ENCODE results near the gene CD24.
A peak's percentile ranks its signal among the peaks of the same experiment; 100 is the strongest.
"Not testable (repeated sequence)": the region's sequence is repeated elsewhere in the genome, so short reads cannot be mapped to it uniquely, and the experiment has no call there.

The CD24 gene, protein sequence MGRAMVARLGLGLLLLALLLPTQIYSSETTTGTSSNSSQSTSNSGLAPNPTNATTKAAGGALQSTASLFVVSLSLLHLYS
- total RNA-seq = 0 to 0.07 (median 0) reads per million in 3 experiments

DNA sequence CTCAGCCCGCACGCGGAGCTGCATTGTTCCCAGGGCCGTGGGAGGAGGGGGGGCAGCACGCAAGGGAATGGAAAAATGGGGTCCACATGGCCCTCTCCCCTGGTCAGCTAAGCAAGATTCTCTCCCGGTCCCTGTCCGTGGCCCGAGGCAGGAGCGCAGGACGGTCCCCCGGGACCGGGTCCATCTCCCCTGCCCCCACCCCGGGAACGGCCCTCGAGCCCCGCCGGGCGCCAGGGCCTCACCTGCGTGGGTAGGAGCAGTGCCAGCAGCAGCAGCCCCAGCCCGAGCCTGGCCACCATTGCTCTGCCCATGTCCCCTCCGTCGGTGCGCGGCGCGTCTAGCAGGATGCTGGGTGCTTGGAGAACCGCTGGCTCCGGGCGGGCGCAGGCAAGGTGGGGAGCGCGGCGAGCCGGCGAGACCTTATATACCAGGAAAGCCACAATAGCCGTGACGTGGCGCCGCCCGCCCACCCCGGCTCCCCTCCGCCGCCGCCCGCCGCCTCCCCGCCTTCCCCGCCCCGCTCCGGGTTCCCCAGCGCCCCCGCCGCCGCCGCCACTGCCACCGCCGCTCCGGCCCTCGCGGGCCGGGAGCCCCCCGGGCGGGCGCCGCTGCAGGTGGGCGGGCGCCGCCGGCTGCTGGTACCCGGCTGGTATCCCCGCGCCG is at the start of gene CD24:
TSS of gene CD24 (minus strand) at position 394 of the 663 bp plus-strand sequence. CDS start at position 311, 83 bp downstream.
- no peak for DNase-seq

DNA sequence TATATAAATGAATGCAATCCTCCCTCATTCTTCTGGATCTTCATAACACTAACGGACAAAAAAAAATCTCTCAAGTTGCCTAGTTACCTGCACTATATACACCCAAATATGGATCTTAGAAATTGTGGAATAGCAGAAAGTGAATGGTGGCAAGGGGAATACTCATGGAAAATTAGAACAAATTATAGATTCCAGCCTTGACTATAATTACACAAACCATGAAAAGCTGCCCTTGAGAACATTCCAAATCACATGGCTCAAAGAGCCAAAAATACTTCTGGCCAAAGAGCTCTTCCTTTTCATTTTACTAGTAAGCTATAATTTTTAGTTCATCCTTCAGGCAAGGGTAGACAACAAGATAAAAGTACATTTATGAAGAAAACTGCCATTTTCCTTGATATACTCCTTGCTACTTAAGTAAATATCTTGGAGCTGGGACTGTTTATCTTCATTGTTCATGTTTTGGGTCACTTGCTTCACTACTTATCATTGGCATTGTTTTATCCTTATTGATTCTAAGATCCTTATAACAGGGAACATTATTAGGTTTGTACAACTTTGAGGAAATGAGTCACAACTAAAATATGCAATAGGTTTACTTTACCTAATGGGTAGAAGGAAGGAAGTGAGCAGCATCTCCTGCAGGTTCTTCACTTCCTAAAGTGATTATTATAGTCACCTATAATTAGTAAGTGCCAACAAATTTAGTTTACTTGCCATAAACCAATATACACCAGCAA is 47.1 kb upstream of the CD24 start:
- DNase-seq = no peak

DNA sequence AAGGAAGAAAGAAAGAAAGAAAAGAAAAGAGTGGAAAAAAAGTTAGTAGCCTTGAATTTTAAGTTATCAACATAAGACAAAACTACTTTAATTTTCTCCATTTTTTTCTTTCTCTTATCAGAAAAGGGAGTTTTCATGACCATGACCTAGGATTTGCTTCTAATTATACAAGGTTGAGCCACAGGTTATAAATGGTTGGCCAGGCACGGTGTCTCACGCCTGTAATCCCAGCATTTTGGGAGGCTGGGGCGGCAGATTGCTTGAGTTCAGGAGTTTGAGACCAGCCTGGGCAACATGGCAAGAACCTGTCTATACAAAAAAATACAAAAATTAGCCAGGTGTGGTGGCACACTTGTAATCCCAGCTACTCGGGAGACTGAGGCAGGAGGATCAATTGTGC is 45.7 kb upstream of the CD24 start:
- DNase-seq = no peak

DNA sequence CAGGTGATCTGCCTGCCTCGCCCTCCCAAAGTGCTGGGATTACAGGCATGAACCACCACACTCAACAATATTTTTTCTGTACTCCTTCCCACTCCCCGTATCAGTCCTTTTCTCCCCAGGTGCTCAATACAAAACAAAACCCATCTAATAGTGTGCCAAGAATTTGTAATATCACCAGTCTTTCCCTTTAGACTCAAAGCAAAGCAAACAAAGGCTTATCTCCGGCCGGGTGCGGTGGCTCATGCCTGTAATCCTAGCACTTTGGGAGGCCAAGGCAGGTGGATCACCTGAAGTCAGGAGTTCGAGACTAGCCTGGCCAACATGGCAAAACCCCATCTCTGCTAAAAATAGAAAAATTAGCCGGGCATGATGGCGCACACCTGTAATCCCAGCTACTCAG is 45.1 kb upstream of the CD24 start:
- not testable (repeated sequence) for DNase-seq

DNA sequence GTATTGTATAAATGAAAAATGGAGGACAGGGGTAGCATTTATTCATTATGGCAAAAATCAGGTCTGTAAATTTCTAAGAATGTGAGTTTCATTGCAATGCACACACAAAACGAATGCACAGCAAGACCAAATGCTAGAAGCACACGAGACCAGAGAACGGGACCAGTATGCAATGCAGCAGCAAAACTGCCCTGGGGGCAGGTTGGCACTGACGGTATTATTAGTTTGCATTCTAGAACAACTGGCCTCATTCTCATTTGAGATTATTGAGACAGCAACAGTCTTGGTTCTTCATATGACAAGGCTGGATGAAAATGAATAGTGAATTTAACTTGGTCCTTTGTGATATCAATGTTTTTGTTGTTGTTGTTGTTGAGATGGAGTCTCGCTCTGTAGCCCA is 44.5 kb upstream of the CD24 start:
- DNase-seq = no peak

DNA sequence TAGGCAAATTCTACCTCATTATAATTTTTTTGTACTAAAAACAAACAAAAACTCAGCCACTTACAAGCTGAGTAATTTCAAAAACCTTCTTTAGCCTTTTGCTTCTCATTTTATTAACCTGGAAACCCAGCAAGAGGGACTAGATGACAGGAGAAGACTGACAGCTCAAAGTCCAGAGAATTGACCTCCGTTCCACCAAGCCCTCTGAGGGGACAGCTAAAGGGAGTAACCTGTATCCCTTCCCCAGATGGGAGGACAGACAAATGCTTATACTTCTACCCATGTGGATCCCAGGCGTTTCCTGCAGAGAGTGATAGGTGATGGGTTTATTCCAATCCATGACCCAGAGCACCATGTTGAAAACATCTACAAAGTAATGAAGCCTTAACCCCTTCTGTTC is 35.0 kb upstream of the CD24 start:
- no peak for DNase-seq

DNA sequence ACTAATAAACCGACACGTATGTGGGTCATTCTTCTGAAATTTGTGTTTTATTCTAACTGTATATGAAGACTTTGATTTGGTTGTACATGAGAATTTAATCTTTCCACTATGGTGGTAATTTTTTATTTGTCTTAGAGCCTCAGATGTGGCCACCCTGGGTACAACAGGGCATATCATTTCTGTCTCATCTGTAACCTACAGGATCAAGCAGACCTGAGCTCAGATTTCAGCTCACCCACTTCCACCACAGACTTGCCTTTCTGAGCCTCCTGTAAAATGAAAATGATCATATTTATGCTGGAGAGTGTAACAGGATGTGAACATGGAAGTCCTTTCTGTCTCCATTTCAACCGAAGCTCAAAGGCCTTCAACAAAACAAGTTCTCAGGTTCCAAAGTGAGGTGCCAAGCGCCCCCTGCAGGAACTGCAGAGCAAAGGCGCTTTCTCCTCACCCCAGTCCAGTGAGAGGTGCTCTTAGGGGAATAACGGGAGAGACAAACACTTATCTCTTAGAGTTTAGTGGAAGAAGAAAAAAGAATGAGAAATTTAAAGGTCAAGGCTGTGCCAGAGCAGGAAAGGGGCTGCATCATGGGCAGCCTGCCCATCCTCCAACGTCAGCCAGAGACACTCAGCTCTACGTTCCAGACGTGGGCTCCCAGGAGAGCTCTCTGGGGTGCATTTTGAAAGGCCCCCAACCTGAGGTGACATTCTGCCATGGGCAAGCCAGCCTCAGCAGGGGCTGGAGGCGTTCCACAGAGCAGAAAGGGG is 23.0 kb upstream of the CD24 start:
- peak; percentile 28 for DNase-seq

DNA sequence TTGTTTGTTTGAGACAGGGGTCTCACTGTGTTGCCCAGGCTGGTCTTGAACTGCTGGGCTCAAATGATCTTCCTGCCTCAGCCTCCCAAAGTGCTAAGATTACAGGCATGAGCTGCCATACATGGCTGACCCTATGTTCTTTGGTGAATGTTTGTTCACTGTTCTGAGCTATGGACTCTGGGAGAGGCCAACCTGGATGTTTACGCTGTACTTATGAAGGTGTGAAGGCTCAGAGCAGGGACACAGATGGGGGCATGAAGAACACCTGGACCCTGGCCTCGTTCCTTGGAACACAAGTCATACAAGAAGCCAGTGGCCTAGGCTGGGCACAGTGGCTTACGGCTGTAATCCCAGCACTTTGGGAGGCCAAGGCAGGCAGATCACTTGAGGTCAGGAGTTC is 21.1 kb upstream of the CD24 start:
- no peak for DNase-seq

DNA sequence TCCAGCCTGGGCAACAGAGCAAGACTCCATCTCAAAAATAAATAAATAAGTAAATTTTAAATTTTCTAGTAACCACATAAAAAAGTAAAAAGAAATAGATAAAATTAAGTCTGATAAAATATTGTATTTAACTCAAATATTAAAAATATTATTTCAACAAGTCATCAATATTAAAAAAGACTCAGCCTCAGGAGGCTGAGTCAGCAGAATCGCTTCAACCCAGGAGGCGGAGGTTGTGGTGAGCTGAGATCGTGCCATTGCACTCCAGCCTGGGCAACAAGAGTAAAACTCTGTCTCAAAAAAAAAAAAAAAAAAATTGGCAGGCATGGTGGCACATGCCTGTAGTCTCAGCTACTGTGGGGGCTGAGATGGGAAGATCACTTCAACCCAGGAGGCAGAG is 15.2 kb upstream of the CD24 start:
- DNase-seq = not testable (repeated sequence)

DNA sequence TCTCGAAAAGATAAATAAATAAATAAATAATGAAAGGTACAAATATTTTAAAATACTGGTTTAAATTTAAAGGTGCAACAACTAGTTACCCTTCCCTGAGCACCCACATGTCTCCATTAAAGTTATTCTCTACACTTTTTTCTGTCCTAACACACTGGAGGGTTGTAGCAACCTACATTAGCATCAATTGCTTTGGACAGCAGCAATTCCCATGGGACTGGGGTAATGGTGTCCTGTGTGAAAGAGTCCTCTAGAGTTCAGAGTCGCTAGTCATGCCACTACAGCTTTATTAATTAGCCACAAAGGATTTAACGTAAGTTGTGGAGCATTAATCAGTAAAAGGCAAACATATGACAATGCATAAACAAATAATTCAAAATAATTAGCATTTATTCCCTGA is 14.1 kb upstream of the CD24 start:
- no peak for DNase-seq

DNA sequence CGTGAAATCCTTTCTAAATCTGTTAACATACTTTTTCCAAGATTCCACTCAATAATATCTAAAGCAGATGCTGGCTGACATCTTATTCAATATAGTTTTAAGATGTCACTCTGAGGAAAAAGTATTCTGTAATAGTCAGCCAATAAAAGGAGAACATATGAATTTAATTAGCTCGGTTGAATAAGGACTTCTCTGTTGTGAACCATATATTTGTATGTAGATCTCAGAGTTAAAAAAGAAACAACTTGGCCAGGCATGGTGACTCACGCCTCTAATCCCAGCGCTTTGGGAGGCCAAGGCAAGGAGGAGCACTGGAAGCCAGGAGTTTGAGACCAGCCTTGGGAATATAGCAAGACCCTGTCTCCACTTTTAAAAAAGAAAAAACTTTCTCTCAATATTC is 7.4 kb upstream of the CD24 start:
- no peak for DNase-seq

DNA sequence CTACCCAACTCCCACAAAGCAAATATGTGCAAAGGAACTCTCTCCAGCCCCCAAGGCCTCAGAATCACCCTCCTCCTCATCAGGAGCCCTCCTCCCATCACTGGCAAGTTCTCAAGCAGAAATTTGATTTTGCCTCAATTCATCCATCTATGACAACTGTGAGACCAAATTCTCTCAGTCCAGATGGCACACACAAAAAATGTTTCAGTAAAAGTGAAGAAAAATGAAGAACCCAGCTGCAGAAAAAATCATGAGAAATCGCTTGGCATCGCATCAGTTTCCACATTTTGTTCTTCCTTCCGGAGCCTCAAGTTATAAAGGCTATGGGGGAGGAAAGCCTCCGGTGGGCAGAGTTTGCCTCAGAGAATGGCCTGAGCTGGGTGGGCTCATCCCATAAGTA is 6.4 kb upstream of the CD24 start:
- no peak for DNase-seq

DNA sequence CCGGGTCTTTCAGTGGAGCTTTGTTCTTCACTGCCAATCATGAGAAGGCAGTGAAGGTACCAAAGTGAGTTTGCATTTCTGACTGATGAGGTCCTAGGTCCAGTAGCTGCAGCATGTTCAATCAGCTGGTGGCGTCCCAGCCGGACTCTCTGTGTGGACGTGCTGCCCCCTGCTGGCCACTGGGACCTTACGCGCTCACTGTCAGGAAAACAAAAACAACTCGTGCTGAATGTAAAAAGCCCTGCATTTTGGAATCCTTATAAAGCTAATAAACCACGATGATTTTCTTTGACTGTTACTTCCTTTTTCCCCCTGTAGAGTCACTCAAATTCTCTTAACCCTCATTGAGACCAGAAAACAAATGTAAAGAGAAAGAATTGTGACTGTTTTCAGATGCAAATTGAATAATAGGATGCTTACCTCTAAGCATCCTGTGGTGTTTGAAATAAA is 4.9 kb upstream of the CD24 start:
- peak; percentile 61 for DNase-seq

DNA sequence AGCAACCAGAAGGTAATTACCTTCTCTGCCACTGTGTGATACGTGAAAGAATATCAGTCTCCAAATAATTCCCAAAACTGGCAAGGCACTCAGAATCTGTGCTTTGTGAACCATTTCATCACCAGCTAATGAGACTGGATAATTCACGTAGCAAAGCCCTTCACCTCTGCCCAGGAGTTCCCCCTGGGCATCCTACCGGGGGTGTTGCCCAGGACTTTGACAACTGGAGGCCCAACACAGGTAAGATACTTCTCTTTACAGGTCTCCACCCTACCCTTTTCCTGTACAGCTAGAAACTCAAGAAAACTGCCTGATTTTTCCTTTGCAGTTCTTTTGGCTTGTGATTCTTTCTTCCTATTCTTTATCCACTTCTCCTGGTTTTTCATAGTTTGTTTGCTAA is 2.7 kb upstream of the CD24 start:
- no peak for DNase-seq

DNA sequence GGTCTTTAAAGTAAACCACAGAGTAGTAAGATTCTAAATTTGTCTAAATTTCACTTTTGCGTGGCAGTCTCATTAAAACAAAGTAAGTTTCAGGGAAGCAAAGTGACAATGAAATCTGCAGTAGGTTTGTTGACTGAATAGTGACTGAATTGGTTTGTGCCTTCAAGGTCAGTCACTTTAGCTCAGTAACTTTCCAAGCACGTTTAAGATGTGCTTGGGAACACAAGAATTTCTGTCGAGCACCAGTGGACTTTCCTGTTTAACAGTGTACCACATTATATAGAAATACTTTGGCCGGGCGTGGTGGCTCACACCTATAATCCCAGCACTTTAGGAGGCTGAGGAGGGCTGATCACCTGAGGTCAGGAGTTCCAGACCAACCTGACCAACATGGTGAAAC is 1.7 kb upstream of the CD24 start:
- no peak for DNase-seq

DNA sequence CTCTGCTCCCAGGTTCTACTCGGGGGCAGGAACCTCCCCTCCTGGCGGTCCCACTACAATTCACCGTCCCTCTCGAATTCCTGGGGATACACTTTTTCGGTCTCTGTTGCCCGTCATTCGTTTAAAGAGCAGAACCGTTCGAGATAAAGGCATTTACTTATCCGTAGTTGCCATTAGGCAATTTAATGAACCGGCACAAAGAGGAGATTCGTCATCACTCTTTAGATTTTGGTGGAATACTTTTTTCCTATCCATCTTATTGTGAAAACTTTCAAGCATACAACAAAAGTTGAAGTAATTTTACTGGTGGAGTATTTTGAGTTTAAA is 1.2 kb upstream of the CD24 start:
- DNase-seq = no peak

DNA sequence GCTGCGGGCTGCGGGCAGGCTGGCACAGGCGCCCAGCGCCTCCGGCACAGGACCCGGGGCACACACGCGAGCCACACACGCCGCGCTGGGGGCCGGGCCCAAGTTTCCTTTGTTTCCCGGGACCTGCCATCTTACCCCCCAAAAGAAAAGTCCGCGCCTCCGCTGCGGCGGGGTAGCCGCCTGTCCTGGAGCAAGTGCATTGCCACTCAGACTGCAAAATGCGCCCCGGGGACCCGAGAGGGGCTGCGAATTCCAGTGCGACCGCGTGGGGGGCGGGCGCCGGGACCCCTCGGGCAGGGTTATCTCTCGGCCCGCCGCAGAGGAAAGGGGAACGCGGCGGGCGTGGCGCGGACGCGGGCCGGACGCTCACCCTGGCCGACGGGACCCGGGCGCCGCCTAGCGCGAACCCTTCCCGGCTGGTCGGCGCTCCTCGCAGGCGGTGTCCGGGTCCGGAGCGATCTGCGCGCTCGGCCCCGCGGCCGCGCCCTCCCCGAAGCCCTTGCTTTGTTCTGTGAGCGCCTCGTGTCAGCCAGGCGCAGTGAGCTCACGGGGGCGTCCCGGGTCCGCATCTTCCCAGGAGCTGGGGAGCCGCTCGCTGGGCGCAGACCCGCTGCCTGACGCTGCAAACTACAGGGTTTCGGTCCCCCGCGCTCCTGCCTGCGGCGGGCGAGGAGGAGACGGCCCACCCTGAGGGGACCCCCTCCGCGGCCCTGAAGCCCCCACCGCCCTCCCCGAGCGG is 639 bp upstream of the CD24 start:
- DNase-seq = no peak

DNA sequence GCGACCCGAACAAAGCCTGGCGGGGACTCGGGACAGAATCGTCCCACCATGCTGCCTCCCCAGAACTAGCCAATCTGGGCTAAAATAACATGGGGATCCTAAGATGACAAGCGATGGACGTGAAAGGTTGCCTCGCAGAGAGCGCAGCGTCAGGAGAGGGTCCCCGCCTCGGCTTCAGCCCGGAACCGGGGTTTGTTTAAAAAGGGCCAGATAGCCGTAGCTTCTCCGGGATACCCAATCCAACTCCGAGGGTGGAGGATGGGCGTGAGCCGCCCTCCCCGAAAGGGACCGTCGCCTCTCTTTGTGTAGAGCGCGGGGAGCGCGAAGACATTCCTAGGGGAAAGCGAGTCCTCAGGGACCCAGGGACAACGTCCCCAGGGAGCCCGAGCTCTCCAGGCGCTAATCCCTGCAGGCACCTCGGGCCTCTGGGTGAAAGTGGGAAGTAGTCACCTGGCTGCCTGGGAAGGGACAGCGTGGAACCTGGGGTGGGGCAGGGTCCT is 643 bp downstream of the CD24 start:
- no peak for DNase-seq

DNA sequence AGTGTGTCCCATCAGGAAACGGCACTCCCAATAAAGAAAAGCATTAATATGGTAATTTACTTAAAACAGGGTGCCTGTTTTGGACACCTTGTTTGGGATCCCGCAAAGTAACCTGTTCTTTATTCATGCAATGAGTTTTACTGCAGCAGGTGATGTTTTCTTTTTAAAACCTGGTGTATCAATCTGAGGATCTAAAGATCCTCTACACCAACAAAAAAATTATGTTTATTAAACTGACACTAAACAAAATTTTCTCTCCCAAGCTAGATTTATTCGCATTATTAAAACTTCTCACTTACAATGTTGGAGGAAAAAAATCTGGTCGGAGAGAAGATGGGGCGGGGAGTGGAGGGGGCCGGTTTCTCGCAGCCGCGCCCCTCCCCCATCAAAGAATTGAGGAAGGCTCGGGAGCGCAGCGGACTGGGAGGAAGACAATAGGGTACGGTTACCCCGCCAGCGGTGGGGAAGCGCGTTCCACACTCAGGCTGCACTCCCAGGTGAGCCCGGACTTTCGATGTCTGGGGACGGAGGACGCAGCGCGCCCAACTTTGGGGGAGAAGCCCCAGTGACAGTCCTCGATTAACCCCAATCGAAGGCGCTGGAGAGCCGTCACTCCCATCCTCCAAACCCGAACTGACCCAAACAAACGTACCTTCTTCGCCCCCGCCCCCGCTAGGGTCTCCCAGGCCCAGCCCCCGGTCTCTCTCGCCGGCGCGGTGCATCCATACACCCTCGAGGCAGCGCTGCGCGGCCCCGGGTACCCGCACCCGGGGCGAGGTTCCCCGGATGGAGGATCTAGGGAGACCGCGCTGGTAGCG is 1.3 kb downstream of the CD24 start:
- no peak for DNase-seq

DNA sequence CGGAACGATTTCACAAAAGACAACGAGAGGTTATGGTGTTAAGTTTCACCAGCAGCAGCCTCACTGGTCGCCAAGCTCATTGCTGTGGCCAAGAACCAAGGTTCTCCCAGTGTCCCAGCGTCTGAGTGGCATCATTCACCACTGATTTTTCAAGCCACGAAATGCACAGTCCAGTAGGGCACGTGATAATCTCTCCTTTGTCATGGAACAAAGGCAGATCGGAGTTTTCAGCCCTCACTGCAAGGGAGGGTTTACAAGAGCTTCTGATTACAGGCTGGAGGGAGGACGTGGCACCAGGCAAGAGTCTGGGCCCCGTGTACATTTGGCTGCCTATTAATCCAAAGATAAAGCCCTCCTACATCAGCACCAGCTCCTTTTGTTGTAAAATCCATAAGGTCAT is 2.0 kb downstream of the CD24 start:
- DNase-seq = no peak

DNA sequence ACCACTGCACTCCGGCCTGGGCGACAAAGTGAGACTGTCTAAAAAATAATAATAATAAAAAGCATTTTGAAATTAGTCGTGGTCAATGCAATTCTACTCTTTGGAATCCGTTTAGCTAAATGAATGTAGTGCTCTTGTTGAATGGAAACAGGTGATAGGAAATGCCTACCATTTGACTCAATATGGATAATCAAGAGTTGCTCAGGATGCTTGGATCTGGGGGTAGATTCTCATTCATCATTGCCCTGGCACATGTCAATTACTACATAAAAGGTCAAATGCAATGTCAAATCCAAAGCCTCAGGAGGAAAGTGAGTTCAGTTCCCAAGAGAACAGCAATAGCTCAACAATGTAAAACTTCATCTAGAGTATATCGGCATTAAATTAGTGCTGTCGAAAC is 3.8 kb downstream of the CD24 start:
- not testable (repeated sequence) for DNase-seq

Data from central memory CD4-positive, alpha-beta T cell (primary cell).